Ureter (tissue), 1 donor: Measurements from ENCODE around the gene GPS2. TPM values are rescaled to one million over a fixed set of nuclear protein-coding genes. Genes with fewer than 3 reads are reported as not detected.

ENCODE experiments used
- total RNA-seq: library from RNA; stranded (reverse); gene quantifications from one replicate; pipeline ENCODE4 v1.2.4, GENCODE V29; 2023
- donor health status: DM: yes; HTN: yes; CAD: no.

The GPS2 gene
- total RNA-seq, 1 donor from 2014 or later, result 67.6 TPM

Other genes with a start within 250 kb of the GPS2 start
- gene CLEC10A, start 235.1 kb downstream of the GPS2 start, total RNA-seq, result 5.1 TPM
- gene ASGR2, start 200.5 kb downstream of the GPS2 start, total RNA-seq, result not detected
- 2.6 TPM for gene ASGR1, start 136.0 kb downstream of the GPS2 start, total RNA-seq
- 26.8 TPM for gene DLG4, start 95.5 kb downstream of the GPS2 start, total RNA-seq
- gene ACADVL, start 95.4 kb downstream of the GPS2 start, total RNA-seq, result 855 TPM
- 38.4 TPM for gene DVL2, start 80.8 kb downstream of the GPS2 start, total RNA-seq
- gene PHF23, start 75.9 kb downstream of the GPS2 start, total RNA-seq, result 37.6 TPM
- 453 TPM for gene GABARAP, start 72.9 kb downstream of the GPS2 start, total RNA-seq
- gene CTDNEP1, start 63.6 kb downstream of the GPS2 start, total RNA-seq, result 116 TPM
- gene ELP5, start 63.1 kb downstream of the GPS2 start, total RNA-seq, result 46.3 TPM
- gene CLDN7, start 52.9 kb downstream of the GPS2 start, total RNA-seq, result 157 TPM
- 11.2 TPM for gene SLC2A4, start 33.6 kb downstream of the GPS2 start, total RNA-seq
- gene YBX2, start 20.7 kb downstream of the GPS2 start, total RNA-seq, result not detected
- gene EIF5A, start 7.7 kb downstream of the GPS2 start, total RNA-seq, result 425 TPM
- 49.6 TPM for gene NEURL4, start 14.0 kb upstream of the GPS2 start, total RNA-seq
- gene ACAP1, start 21.2 kb upstream of the GPS2 start, total RNA-seq, result 12.7 TPM
- gene KCTD11, start 36.8 kb upstream of the GPS2 start, total RNA-seq, result 11.5 TPM
- gene TMEM95, start 39.8 kb upstream of the GPS2 start, total RNA-seq, result not detected
- 12.3 TPM for gene TNK1, start 65.7 kb upstream of the GPS2 start, total RNA-seq
- 43.0 TPM for gene PLSCR3, start 79.2 kb upstream of the GPS2 start, total RNA-seq
- 115 TPM for gene TMEM256, start 88.7 kb upstream of the GPS2 start, total RNA-seq
- 22.3 TPM for gene NLGN2, start 92.5 kb upstream of the GPS2 start, total RNA-seq
- gene SPEM1, start 105.0 kb upstream of the GPS2 start, total RNA-seq, result not detected
- gene SPEM2, start 110.3 kb upstream of the GPS2 start, total RNA-seq, result not detected
- not detected for gene SPEM3, start 113.5 kb upstream of the GPS2 start, total RNA-seq
- gene TMEM102, start 120.1 kb upstream of the GPS2 start, total RNA-seq, result 8.1 TPM
- 3.5 TPM for gene FGF11, start 124.2 kb upstream of the GPS2 start, total RNA-seq
- gene CHRNB1, start 129.7 kb upstream of the GPS2 start, total RNA-seq, result 6.8 TPM
- 65.5 TPM for gene ZBTB4, start 164.3 kb upstream of the GPS2 start, total RNA-seq
- not detected for gene SLC35G6, start 166.1 kb upstream of the GPS2 start, total RNA-seq
- gene POLR2A, start 169.0 kb upstream of the GPS2 start, total RNA-seq, result 151 TPM
- gene TNFSF12, start 233.7 kb upstream of the GPS2 start, total RNA-seq, result 30.6 TPM
- 23.0 TPM for gene TNFSF13, start 243.4 kb upstream of the GPS2 start, total RNA-seq
- 43.9 TPM for gene SENP3, start 246.6 kb upstream of the GPS2 start, total RNA-seq